Liver (tissue), 9 donors: ENCODE data around the gene STX2. TPM values are rescaled to one million over a fixed set of nuclear protein-coding genes. Genes with fewer than 3 reads are reported as not detected.
"Not testable (repeated sequence)": the region's sequence is repeated elsewhere in the genome, so short reads cannot be mapped to it uniquely, and the experiment has no call there.

Source experiments
- DNase-seq: peaks from one replicate; pipeline ENCODE4 v3.0.0-alpha.2; 2017; ENCODE audit warnings: low spot score
- H3K27ac ChIP-seq, 2 donors: one replicate each; pipeline ENCODE4 v1.7.0; 2013; ENCODE audit warnings: inconsistent platforms in 2 of 2, low read length in 2 of 2, control low read depth in 1 of 2, low read depth in 1 of 2, mild to moderate bottlenecking in 1 of 2
- H3K27me3 ChIP-seq, 4 donors: one replicate each; pipeline versions ENCODE4 v1.6.1 to v1.7.0; 2013; ENCODE audit warnings: low read length in 3 of 4, inconsistent platforms in 1 of 4, mild to moderate bottlenecking in 1 of 4, moderate library complexity in 1 of 4; ENCODE audit not compliant: control insufficient read depth in 4 of 4, insufficient read depth in 4 of 4
- H3K36me3 ChIP-seq, 4 donors: one replicate each; pipeline versions ENCODE4 v1.6.1 to v1.7.0; 2013; ENCODE audit warnings: low read length in 3 of 4, mild to moderate bottlenecking in 3 of 4, low read depth in 1 of 4, moderate library complexity in 1 of 4; ENCODE audit not compliant: control insufficient read depth in 4 of 4, insufficient read depth in 3 of 4
- H3K4me1 ChIP-seq, 4 donors: one replicate each; pipeline versions ENCODE4 v1.6.1 to v1.7.0; 2013; ENCODE audit warnings: low read length in 3 of 4, mild to moderate bottlenecking in 3 of 4, moderate library complexity in 1 of 4; ENCODE audit not compliant: control insufficient read depth in 4 of 4, insufficient read depth in 4 of 4
- H3K4me3 ChIP-seq, 3 donors: one replicate each; pipeline versions ENCODE4 v1.6.1 to v1.7.0; 2013; ENCODE audit warnings: low read length in 3 of 3, control low read depth in 1 of 3, low read depth in 1 of 3, mild to moderate bottlenecking in 1 of 3
- H3K9ac ChIP-seq, 2 donors: one replicate each; pipeline ENCODE4 v1.7.0; 2013; ENCODE audit warnings: low read length in 2 of 2, mild to moderate bottlenecking in 2 of 2, moderate library complexity in 2 of 2, control low read depth in 1 of 2, low read depth in 1 of 2
- H3K9me3 ChIP-seq, 4 donors: one replicate each; pipeline versions ENCODE4 v1.6.1 to v1.7.0; 2013; ENCODE audit warnings: low read length in 3 of 4; ENCODE audit not compliant: control insufficient read depth in 4 of 4
- ATF3 ChIP-seq: IDR thresholded peaks from 2 replicates; pipeline ENCODE4 v1.6.1; 2016; ENCODE audit warnings: antibody characterized with exemption
- EGR1 ChIP-seq, 2 donors: IDR thresholded peaks; 2 replicates each; pipeline ENCODE4 v1.6.1; 2016 to 2018; ENCODE audit warnings: antibody characterized with exemption in 2 of 2, low read depth in 2 of 2
- FOXA1 ChIP-seq: IDR thresholded peaks from 2 replicates; pipeline ENCODE4 v1.6.1; 2016; ENCODE audit warnings: antibody characterized with exemption
- FOXA2 ChIP-seq: IDR thresholded peaks from 2 replicates; pipeline ENCODE4 v1.6.1; 2016; ENCODE audit warnings: antibody characterized with exemption
- GABPA ChIP-seq, 2 donors: IDR thresholded peaks in 1 of 2; conservative IDR thresholded peaks in 1 of 2; 2 replicates each; pipeline ENCODE4 v1.6.1; 2016; ENCODE audit warnings: antibody characterized with exemption in 2 of 2, mild to moderate bottlenecking in 1 of 2, moderate library complexity in 1 of 2
- HNF4G ChIP-seq: IDR thresholded peaks from 2 replicates; pipeline ENCODE4 v1.6.1; 2016; ENCODE audit warnings: antibody characterized with exemption
- JUND ChIP-seq, 2 donors: IDR thresholded peaks; 2 replicates each; pipeline ENCODE4 v1.6.1; 2016; ENCODE audit warnings: antibody characterized with exemption in 2 of 2
- MAX ChIP-seq: IDR thresholded peaks from 2 replicates; pipeline ENCODE4 v1.6.1; 2016; ENCODE audit warnings: antibody characterized with exemption
- NR2F2 ChIP-seq: IDR thresholded peaks from 2 replicates; pipeline ENCODE4 v1.6.1; 2016; ENCODE audit warnings: antibody characterized with exemption
- RAD21 ChIP-seq, 2 donors: IDR thresholded peaks; 2 replicates each; pipeline ENCODE4 v1.6.1; 2016; ENCODE audit warnings: antibody characterized with exemption in 2 of 2, mild to moderate bottlenecking in 2 of 2
- RXRA ChIP-seq, 2 donors: IDR thresholded peaks; 2 replicates each; pipeline ENCODE4 v1.6.1; 2017 to 2018; ENCODE audit warnings: antibody characterized with exemption in 2 of 2, mild to moderate bottlenecking in 1 of 2
- SP1 ChIP-seq: IDR thresholded peaks from 2 replicates; pipeline ENCODE4 v1.6.1; 2018; ENCODE audit warnings: antibody characterized with exemption, mild to moderate bottlenecking
- YY1 ChIP-seq: IDR thresholded peaks from 2 replicates; pipeline ENCODE4 v1.6.1; 2016; ENCODE audit warnings: antibody characterized with exemption, mild to moderate bottlenecking
- ZBTB33 ChIP-seq: IDR thresholded peaks from 2 replicates; pipeline ENCODE4 v1.6.1; 2016; ENCODE audit warnings: antibody characterized with exemption
- WGBS: extraction: QIAGEN DNeasy Blood & Tissue Kit; methylation state at CpG from one replicate; pipeline ENCODE4 v1.1.7; 2013; 5-methylcytosine and 5-hydroxymethylcytosine counted together
- polyA plus RNA-seq, 2 donors: library from polyadenylated mRNA; stranded (reverse) in 1 of 2; unstranded in 1 of 2; fragments of 200-250 nt in 1 of 2; fragments of >200 nt in 1 of 2; fragmentation: Nextera tagmentation in 1 of 2; extraction: Ambion mirVana in 1 of 2; gene quantifications; one replicate each; pipeline versions ENCODE4 v1.2.1 to v1.2.3, GENCODE V29; 2013 to 2015
- total RNA-seq, 2 donors: library from RNA; depleted of rRNA; stranded (reverse); fragments of >200 nt; gene quantifications; one replicate each; pipeline ENCODE4 v1.2.3, GENCODE V29; 2014
- TF ChIP-seq, protein P1 (sequence below): IDR thresholded peaks from 2 replicates; pipeline ENCODE4 v1.6.1; 2016; ENCODE audit warnings: antibody characterized with exemption, mild to moderate bottlenecking
- TF ChIP-seq, protein P2 (sequence below): fragments of 150-350 bp; IDR thresholded peaks from 2 replicates; pipeline ENCODE4 v1.5.1; 2017; ENCODE audit warnings: improper control_type of control experiment, low read depth, low read length; ENCODE audit not compliant: missing input control
- donor health status: healthy.
- donor health status: healthy.
- donor health status: healthy.
- donor health status: healthy.
- donor health status: healthy.

STX2 gene
- total and polyA plus RNA-seq, 4 donors: 4.7 to 13.8 (median 8.9) TPM

DNA sequence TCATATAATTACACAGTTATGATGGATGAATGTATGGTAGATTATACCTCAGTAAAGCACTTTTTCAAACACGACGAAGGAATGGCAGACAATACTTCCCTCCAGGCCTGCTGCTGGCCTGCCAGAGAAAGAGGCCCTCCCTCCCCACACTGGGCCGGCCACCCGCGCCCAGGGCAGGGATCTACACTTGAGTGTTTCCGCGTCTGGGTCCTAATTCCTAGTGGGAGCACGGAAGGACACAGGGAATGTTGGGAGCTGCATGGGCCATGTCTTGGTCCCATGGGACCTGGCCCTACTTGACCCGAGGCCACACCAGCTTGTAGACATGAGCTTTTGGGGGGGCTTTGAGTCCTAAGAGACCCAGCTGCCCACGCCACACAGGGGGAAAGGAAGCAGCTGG, 52.0 kb downstream of the STX2 start:
- DNase-seq: no peak
- peaks cover 4 to 13% (median 6%) of the 10 kb centered on the region in 4 donors for H3K36me3 ChIP-seq
- WGBS: 86% methylated on average over 10 of the region's 10 CpGs
- no peak overlapping the region for H3K9ac ChIP-seq
- no peaks in the 10 kb centered on the region for H3K27me3 ChIP-seq
- H3K4me1 ChIP-seq: no peaks in the 10 kb centered on the region
- no peak overlapping the region for H3K4me3 ChIP-seq
- TF ChIP-seq FOXA2 (no peak), RXRA (IDR thresholded peaks at IDR 0.05) (no peak), EGR1 (IDR thresholded peaks at IDR 0.05; ENCODE audit: low read depth in 2 of 2) (no peak), ATF3 (no peak), ZBTB33 (no peak), RAD21 (IDR thresholded peaks at IDR 0.05) (no peak), SP1 (no peak), NR2F2 (no peak), HNF4G (no peak), MAX (no peak), GABPA (IDR thresholded peaks at IDR 0.05 in 1 of 2, conservative IDR thresholded peaks at IDR 0.05 in 1 of 2) (no peak), YY1 (no peak)
- TF ChIP-seq, protein P1, sequence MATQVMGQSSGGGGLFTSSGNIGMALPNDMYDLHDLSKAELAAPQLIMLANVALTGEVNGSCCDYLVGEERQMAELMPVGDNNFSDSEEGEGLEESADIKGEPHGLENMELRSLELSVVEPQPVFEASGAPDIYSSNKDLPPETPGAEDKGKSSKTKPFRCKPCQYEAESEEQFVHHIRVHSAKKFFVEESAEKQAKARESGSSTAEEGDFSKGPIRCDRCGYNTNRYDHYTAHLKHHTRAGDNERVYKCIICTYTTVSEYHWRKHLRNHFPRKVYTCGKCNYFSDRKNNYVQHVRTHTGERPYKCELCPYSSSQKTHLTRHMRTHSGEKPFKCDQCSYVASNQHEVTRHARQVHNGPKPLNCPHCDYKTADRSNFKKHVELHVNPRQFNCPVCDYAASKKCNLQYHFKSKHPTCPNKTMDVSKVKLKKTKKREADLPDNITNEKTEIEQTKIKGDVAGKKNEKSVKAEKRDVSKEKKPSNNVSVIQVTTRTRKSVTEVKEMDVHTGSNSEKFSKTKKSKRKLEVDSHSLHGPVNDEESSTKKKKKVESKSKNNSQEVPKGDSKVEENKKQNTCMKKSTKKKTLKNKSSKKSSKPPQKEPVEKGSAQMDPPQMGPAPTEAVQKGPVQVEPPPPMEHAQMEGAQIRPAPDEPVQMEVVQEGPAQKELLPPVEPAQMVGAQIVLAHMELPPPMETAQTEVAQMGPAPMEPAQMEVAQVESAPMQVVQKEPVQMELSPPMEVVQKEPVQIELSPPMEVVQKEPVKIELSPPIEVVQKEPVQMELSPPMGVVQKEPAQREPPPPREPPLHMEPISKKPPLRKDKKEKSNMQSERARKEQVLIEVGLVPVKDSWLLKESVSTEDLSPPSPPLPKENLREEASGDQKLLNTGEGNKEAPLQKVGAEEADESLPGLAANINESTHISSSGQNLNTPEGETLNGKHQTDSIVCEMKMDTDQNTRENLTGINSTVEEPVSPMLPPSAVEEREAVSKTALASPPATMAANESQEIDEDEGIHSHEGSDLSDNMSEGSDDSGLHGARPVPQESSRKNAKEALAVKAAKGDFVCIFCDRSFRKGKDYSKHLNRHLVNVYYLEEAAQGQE: no peak
- TF ChIP-seq, protein P2, sequence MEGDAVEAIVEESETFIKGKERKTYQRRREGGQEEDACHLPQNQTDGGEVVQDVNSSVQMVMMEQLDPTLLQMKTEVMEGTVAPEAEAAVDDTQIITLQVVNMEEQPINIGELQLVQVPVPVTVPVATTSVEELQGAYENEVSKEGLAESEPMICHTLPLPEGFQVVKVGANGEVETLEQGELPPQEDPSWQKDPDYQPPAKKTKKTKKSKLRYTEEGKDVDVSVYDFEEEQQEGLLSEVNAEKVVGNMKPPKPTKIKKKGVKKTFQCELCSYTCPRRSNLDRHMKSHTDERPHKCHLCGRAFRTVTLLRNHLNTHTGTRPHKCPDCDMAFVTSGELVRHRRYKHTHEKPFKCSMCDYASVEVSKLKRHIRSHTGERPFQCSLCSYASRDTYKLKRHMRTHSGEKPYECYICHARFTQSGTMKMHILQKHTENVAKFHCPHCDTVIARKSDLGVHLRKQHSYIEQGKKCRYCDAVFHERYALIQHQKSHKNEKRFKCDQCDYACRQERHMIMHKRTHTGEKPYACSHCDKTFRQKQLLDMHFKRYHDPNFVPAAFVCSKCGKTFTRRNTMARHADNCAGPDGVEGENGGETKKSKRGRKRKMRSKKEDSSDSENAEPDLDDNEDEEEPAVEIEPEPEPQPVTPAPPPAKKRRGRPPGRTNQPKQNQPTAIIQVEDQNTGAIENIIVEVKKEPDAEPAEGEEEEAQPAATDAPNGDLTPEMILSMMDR: no peak
- H3K9me3 ChIP-seq: peaks cover 0 to 6% (median 1%) of the 10 kb centered on the region in 4 donors
- no peak overlapping the region for H3K27ac ChIP-seq

DNA sequence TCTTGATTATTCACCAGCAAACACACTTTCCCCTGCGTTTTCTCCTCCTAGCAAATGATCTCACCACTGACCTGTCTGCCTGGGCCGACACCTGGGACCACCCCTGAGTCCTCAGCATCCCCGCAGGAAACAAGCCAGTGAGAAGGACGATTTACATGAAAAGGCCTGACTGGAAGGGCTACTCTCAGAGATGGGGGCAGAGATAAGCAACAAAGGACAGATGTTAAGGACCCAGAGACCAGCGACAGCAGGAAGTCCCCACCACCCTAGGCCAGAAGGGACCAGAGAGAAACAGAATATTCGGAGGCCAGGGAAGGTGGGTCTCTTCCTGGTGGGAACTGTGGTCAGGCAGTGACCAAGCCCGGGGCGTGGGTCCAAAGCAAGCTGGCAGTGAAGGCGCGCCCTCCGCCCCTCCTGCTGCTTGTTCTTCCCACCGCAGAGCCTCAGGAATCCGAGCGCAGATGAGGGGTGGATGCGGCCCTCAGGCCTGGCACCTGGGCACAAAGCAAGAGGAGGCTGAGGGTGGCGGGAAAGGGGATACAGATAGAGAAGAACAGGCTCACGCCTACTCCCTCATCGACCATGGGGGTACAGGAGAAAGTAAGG, 55.8 kb downstream of the STX2 start:
- Histone ChIP-seq H3K9me3 (peaks cover 0 to 6% (median 1%) of the 10 kb centered on the region in 4 donors), H3K27ac (no peak overlapping the region), H3K9ac (no peak overlapping the region), H3K4me3 (no peak overlapping the region), H3K27me3 (no peaks in the 10 kb centered on the region), H3K36me3 (peaks cover 0 to 6% (median under 1%) of the 10 kb centered on the region in 4 donors), H3K4me1 (no peaks in the 10 kb centered on the region)
- DNase-seq: no peak
- no peak for TF ChIP-seq EGR1 (IDR thresholded peaks at IDR 0.05; ENCODE audit: low read depth in 2 of 2)
- TF ChIP-seq GABPA (IDR thresholded peaks at IDR 0.05 in 1 of 2, conservative IDR thresholded peaks at IDR 0.05 in 1 of 2): no peak
- TF ChIP-seq YY1: no peak
- TF ChIP-seq MAX: no peak
- no peak for TF ChIP-seq ATF3
- no peak for TF ChIP-seq FOXA1
- no peak for TF ChIP-seq RXRA (IDR thresholded peaks at IDR 0.05)
- no peak for TF ChIP-seq HNF4G
- no peak for TF ChIP-seq JUND (IDR thresholded peaks at IDR 0.05)
- WGBS: 82% methylated on average over 18 of the region's 18 CpGs

DNA sequence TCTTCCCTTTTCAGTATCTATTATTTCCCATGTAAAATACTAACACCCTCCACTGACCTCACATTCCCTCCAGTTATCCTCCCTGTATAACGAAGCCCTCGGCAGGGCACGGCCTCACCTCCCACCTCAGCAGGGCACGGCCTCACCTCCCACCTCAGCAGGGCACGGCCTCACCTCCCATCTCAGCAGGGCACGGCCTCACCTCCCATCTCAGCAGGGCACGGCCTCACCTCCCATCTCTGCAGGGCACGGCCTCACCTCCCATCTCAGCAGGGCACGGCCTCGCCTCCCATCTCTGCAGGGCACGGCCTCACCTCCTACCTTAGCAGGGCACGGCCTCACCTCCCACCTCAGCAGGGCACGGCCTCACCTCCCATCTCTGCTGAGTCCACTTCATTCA, 56.8 kb downstream of the STX2 start:
- not testable (repeated sequence) for DNase-seq, H3K27me3 ChIP-seq, H3K4me1 ChIP-seq, H3K4me3 ChIP-seq, H3K27ac ChIP-seq, H3K36me3 ChIP-seq, H3K9ac ChIP-seq, H3K9me3 ChIP-seq
- WGBS: 90% methylated on average over 13 of the region's 13 CpGs
